CD4-positive, alpha-beta T cell treated with Interleukin-17A for 1 hour (primary cell): ENCODE results near the gene OBSL1.
A peak's percentile ranks its signal among the peaks of the same experiment; 100 is the strongest.

Experiments used
- DNase-seq: peaks from one replicate; pipeline ENCODE4 v3.0.0-alpha.2; 2020

Gene OBSL1

DNA sequence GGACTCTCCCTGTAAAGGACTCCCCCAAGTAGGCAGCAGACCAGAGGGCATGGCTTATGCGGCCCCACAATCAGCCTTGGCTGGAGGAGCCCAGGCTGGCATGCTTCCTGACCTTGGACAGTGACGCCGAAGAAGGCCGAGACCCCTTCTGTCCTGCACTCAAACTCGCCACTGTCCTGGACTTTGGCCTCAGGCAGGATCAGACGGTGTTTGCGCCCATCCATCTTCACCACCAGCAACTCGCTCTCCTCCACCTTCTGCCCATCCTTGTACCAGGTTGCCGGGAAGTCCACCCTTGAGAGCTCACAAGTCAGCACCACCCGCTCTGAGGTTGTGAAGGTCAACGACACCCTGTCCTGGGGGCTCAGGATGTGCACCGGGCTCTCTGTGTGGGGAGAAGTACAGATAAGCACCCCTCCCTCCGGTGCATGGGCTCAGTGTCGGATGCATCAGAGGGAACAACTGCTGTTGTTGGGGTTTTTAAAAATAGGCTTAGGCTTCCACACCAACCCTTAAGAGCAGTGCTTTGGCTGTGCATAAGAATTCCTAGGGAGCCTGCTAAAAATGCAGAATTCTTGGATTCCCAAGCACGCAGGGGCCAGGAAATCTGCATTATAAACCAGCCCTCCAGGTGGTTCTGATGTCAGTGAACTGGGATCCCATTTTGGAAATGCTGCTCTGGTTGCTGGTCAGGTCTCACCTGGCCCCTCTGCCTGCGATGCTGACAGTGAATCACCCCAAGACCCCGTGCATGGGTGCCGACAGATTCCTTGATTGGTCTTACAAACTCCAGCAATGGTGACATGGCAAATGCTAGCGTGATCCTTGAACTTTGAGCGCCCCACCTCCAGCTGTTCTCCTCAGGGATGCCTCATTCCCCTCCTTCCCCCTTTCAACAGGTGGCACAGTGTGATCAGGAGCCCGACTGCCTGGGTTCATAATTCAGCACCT, 5.9 kb downstream of the OBSL1 start:
- no peak for DNase-seq

DNA sequence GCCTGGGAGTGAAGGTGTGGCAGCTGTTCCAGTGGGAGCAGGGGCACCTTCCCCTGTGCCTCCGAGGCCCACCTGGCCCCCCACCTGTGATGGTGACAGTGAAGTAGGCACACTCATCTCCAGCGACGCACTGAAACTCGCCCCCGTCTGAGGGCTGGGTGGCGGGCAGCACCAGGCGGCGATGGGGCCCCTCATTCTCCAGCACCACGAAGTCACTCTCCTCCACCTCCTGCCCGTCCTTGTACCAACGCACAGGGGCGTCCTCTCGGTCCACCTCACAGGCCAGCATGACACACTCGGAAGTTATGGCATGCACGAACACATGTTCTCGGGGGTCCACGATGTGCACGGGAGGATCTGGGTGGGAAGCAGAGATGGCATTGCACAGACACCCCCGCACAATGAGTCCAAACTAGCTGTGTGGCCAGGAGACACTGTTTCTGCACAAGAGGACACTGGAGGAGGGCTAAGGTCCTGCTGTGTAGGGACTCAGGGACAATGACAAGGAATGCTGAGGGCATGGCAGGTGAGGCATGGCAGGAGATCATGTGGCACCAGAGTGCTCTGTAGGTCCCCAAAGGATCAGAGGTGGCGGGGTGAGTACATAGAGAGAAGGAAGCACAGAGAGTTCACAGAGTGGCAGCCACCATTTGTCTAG, 7.9 kb downstream of the OBSL1 start:
- no peak for DNase-seq

DNA sequence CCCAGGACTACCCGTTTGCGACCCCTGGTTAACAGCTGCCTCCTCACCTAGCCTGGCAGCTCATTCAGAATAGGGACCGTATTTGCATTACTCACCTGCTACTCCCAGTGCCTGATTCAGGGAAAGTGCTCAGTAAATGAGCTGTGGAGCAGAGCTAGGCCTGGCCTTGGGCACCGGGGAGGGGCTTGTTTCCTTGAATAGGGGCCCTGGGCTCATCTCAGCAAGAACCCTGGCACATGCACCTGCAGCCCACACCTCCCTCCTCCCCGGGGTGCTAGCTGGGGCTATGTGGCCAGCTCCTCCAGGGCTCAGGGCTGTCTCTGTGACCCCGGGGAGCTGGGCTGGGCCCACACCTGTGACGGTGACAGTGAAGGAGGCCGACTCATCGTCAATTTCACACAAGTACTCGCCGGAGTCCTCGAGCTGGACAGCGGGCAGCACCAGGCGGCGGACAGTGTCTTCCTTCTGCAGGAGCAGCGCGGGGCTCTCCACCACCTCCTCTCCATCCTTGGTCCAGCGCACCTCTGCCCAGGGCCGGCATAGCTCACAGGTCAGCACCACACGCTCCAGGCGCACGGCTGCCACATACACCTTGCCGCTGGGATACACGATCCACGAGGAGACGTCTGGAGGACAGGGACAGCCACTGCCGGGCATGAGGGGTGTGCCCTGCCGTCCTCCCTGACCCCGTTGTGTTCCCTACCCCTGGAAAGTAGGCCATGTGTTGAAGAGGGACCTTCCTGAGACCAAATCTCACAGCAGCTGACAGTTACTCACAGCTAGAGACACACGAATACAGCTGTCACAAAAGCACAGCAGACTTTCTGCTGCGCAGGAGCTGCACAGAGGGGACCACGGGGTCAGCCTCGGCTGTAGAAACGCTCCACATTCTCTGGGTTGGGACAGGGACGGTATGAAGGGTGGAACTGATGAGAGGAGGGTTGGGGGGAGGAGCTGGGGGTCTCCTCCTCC, 9.0 kb downstream of the OBSL1 start:
- DNase-seq = no peak

DNA sequence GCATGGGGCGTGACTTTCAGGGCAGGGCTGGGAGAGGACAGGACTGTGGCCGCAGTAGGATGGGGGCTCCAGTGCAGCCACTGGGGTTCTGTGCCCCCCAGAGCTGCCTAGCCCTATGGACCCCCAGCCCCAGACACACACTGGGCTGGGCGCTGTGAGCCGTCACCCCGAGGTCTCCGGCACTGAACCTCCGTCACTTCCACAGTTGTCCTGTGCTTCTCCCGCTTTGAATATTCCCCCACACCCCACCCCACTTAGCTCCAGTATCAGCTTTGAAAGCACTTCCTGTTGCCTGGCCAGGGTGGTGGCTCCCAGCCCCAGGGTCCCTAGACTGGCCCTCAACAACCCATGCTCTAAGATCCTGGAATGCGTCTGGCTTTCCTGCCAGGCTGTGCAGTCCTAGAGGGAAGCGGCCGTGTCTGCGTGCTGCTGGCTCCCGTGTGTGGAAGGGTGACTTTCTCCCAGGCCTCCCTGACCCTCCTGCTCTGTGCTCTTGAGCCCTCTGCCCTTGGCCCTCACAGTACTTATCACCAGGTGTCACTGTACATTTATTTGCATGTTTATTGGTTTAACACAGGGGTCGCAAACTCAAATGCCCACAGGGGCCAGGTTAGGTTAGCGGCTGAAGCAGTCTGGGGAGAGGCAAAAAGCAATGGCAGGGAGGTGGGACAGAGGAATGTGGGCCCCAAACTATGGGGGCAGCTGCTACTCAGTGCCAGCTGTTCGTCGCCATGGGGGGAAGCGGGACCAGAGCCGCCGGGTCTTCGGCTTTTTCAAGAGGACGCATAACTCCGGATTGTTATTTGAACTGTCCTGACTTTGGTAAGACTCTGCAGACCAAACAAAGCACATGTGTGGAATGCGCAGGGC, 9.9 kb downstream of the OBSL1 start:
- DNase-seq = no peak

DNA sequence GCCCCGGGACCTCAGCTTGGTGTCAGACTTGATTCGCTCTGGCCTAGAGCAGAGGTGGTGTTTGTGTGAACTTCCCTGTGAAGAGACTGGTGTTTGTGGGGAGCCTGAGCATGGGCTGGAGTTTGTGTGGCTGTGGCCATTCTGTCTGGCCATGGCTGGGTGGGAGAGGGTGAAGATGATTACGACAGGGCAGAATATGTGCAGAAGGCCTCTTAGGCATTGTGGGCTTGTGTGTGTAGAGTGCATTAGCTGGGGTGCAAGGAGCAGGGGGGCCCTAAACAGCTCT, 10.5 kb downstream of the OBSL1 start:
- DNase-seq = no peak

DNA sequence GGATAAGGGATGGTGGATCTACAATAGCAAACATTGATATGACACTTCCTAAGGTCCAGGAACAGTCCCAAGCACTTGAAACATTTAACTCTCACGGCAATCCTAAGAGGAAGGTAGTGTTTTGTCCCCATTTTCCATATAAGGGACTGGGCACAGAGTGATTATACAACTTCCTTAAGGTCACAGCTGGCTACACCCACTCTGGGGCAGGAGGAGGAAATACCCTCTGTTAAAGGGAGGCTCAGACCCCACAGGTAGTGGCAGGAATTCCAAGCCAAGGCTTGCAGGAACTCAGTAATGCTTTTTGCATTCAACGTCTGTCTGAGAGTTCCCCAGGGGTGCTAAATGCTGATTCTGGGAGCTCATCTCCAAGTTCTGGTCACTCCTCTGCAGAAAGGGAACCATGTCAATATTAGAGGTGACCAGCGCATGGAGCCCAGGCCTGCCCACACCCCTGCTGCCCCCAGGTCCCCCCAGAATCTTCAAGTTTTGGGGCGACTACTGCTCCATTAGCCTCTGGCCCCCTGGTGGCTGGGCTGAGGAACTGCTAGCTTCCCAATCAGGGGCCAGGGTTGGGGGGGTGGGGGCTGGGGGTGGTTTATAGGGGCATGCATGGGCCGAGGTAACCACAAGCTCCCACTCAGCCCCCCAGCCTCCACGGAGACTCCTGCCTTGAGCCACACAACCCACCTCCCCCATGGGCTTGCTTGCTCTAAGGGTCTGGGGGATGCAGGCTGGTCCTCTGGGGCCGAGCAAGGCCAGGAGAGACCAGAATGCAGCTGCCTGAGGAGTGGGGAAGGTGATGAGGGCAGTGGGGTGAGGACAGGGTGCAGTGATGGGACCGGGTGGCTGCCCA, 11.1 kb downstream of the OBSL1 start:
- peak; percentile 23 for DNase-seq

DNA sequence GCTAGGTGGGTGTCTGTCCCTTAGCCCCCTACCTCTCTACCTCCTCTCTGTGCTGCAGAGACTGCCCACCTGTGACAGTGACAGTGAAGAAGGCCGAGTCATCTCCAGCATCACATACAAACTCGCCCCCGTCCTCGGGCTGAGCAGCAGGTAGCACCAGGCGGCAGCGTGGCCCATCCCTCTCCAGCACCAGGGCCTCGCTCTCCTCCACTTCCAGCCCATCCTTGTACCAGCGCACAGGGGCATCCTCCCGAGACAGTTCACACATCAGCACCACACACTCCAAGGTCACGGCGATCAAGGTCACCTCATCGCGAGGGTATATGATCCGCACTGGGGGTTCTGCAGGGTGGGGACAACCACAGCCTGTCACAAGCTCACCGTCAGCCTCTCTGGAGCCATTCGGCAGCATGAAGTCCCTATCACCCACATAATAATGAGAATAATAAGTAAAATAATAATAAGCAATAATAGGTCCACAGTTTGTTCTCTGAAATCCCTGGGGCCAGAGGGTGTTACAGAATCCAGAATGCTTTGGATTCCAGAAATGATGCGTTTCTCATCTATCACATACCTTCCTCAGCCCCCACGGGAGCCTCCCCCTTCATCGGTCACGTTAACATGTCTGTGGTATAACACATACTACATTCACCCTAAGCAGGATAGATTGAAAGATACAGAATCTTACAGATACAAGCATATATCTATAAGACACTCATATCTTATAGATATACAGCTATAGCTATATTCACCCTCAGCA, 12.0 kb downstream of the OBSL1 start:
- no peak for DNase-seq

DNA sequence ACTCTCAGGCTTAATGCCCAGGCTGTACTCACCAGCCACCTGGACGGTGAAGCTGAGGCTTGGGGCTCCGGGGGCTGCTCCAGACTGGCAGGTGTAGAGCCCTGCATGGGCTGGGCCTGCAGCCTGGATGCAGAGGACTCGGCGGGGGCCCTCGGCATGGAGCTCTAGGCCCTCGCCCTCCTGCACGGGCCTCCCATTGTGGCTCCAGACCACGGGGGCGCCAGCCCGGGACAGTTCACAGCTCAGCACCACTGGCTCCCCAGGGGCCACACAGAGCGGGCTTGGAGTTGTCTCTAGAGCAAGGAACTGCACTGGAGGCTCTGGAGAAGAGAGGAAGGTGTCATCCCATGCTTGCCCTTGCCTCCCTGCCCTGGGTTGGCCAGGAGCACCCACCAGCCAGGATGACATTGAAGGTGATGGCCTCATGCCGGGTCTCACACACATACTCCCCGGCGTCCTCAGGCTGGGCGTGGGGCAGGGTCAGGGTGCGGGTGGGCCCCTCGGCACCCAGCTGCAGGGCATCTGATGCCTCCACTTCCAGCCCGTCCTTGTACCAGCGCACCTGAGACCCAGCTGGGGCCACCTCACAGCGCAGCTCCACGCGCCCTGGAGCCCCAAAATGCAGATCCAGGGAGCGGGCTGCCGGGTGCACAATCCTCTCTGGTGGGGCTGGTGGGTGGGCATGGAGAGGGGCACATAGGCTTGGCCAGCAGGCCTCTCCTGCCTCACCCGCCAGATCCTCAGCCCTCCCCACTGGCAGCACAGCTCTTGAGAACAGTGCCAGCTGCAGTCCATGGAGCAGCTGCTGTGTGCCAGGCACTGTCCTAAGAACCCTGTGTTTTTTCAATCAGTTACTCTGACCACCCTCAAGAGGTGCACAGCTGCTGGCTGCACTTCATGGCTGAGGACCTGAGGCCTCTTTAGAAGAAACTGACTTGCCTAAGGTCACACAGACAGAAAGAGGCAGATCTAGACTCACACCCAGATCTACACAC, 13.3 kb downstream of the OBSL1 start:
- DNase-seq = no peak

DNA sequence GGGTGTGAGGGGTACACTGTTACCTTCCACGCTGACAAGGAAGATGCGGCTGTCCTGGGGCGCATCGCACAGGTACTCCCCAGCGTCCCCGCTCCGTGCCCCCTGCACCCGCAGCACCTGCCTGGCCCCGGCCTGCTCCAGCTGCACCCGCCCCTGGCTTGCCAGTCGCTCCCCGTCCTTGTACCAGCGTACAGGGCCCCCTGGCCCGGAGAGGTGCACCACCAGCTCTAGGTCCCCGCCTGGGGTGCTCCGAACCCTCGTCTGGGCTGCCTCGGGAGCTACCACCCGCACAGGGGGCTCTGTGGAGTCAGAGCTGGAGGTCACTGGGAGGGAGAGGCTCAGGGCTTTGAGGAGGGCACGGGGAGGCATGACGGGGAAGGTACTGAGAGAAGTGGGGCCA, 14.0 kb downstream of the OBSL1 start:
- DNase-seq = no peak

DNA sequence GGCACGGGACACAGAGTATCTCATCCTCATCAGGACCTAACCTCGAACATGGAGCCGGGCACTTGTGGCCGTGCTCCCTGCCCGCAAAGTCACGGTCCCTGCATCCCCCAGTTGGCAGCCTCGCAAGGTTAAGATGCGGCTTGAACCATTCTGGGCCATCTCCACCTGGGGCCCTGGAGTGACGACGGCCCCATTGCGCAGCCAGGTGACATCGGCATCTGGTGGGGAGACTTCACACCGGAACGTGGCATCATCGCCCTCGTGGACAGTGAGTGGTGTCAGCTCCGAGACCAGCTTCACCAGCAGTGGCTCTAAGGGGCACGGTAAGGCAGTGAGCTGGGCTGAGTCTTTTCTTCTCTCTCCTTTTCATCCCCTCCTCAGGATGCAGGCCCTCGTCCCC, 14.9 kb downstream of the OBSL1 start:
- DNase-seq = no peak

DNA sequence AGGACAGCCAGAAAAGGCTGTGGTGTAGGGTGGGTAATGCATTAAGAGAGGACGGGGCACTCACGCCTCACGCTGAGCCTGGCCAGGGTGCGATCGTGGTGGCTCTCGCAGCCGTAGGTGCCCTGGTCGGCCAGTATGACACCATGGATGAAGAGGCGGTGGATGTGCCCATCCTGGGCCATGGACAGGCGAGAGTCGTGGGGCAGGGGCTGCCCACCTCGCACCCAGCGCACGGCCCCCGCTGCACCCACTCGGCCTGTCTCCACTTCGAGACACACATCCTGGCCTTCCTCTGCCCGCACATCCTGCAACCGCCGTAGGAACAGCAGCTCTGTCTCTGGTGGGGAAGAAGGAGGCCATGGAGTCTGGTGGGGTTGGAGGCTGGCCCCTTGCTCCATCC, 15.4 kb downstream of the OBSL1 start:
- DNase-seq = no peak

DNA sequence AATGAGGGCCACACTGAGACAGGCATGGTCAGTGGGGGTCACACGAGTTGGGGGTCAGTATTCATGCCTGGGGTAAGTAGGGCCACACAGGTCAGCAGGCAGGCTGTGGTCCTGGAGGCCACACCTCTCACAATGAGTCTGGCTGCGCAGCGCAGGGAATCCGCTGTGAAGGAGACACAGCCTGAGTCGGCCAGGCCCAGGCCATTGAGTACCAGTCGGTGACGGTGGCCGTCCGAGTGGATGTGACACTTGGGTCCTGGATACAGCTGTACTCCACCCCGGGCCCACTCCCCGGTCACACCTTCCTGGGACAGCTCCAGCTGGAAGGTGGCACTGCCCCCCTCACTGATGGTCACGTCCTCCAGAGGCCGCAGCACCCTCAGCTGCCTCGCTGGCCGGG, 17.0 kb downstream of the OBSL1 start:
- no peak for DNase-seq

DNA sequence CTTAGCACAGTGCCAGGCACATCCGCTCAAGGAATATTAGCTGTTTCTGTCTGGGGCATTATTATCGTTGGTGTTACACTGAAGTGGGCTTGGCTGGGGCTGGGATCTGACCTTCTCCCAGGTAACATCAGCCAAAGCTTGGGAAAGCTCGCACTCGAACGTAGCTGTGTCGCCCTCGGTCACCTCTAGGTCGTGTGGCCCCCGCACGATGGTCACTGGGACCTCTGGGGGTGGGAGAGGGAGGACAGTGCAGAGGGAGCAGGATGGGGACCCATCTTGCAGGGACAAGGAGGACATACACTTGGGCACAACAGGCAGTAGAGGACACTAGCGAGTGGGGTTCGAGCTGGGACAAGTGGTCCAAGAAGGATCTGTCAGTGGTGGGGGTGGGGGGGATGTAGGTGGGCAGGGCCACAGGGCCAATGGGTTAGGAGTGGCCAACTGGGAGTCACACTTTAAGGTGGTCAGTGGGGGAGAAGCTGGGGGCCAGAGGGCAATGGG, 17.8 kb downstream of the OBSL1 start:
- DNase-seq = no peak

DNA sequence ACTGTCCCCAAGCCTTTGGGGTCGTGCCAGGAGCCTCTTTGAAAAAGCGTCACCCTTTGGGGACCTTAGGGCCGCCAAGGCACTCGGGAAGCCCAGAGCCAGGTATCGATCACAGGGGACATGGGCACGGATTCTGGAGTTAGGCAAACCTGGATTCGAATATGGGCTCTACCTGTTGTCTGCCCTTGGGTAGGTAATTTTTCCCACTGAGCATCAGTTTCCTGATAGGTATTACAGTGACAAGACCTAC, 18.2 kb downstream of the OBSL1 start:
- DNase-seq = no peak

DNA sequence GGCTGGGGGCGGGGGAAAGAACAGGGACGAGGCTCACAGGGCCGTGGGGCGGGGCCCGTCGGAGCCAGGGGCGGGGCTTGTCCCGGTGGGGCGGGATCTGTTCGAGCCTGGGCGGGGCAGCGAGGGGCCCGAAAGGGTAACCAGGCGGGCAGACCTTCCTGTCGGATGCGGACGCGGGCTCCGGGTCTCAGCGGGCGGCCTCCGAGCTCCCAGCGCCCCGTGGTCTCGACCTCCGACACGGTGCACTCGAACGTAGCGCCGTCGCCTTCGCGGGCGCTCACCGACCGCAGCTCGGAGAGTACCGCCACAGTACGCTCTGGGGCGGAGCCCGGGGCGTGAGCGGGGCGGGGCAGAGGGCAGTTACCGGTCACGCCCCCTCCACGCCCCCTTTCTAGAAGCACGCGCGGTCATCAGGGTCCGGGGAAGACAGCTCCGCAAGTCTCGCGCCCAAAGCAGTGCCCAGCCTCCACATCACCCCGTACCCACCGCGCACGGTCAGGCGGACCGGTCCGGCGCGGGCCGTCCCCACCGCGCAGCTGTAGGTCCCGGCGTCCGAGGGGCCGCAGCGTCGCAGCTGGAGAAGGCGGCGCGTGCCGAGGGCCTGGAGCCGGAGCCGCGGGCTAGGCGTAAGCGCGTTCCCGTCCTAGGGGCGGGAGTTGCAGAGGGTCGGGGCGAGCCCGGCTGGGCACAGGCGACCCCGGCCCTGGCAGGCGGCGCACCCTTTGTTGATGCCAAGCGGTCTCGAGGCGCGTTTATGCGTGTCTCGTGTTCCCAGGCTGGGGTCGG, 18.8 kb downstream of the OBSL1 start:
- DNase-seq = peak; percentile 78

DNA sequence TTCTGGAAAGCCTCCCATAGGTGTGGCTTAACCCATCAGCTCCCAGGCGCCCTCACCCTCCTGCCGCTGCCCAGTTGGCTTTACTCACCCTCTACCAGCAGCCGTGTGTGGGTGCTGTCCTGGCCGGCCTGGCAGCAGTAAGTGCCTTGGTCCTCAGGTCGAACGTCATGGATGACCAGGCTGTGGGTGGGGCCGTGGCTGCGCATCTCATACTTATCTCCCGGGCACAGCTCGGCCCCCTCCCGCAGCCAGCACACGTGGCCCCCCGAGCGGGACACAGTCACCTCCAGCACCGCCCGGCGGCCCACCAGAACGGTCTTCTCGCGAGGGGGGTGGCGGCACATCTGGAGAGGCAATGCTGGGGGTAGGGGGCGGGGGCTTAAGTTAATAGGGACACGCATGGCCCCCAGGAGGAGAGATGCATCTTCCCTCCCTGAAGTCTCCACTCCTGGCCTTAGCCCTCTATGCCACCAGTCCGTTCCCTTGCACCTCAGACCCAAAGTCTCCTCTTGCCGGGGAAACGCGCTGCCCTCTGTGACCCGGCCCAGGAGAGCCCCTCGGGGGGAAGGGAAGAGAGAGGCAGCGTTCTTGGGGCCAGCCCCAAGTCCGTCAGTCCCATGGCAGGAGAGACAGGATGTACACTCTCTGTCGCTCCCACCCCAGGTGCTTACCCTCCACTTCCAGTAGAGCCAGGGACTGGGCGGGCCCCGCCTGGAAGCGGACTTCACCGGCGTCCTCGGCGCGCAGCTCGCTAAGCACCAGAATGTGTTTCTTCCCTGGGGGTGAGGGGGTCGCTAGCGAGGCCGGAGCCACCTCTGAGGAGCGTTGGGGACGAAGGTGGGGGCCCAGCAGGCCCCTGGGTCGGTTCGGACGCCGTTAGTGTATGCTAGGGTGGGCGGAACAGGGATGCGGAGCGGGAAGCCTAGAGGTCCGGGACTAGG, 19.6 kb downstream of the OBSL1 start:
- no peak for DNase-seq

DNA sequence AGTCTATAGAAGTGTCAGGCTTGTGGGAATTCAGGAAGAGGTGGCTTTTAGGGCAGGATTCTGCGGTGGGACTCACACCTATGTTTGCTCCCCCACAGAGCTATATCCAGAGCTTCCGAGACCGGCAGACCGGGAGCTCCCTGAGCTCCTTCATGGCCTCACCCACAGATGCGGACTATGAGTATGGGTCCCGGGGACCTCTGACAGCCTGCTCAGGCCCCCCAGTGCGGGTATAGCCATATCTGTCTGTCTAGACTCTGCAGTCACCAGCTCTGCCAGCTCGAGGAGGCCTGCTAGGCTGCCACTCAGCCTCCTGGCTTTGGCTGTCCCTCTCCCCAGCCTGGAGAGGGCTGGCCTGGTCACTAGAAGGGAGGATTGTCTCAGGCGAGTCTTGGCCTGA, 21.7 kb downstream of the OBSL1 start:
- no peak for DNase-seq
